GM23338 (cell line): ENCODE measurements around the gene TTC39A. TPM values are rescaled to one million over a fixed set of nuclear protein-coding genes. Genes with fewer than 3 reads are reported as not detected.
A peak's percentile ranks its signal among the peaks of the same experiment; 100 is the strongest.

Experiments
- ATAC-seq: fragments of 200-7000 bp; cut with Tn5 transposase; 3 replicates; pipeline ENCODE4 v1.9.1; 2020
- DNase-seq: peaks from one replicate; pipeline ENCODE4 v3.0.0-alpha.2; 2015; ENCODE audit warnings: low spot score
- H2AFZ ChIP-seq: fragments of 200-600 bp; sonication (generic); 2 replicates; pipeline ENCODE4 v1.8.0; 2016; ENCODE audit warnings: antibody characterized with exemption, mild to moderate bottlenecking, moderate library complexity
- H3F3A ChIP-seq: fragments of 200-600 bp; sonication (generic); replicated peaks from 2 replicates; pipeline ENCODE4 v1.8.0; 2017; ENCODE audit warnings: antibody characterized with exemption, mixed run types, low read depth
- H3K27ac ChIP-seq: fragments of 200-600 bp; sonication (generic); 2 replicates; pipeline ENCODE4 v1.6.1; 2016; ENCODE audit warnings: low read depth
- H3K27me3 ChIP-seq: fragments of 200-600 bp; sonication (generic); 2 replicates; pipeline ENCODE4 v1.8.0; 2016; ENCODE audit warnings: mild to moderate bottlenecking, mixed run types, moderate library complexity; ENCODE audit not compliant: insufficient read depth
- H3K36me3 ChIP-seq: fragments of 200-600 bp; sonication (generic); 2 replicates; pipeline ENCODE4 v1.8.0; 2016; ENCODE audit warnings: mild to moderate bottlenecking; ENCODE audit not compliant: insufficient read depth
- H3K4me1 ChIP-seq: fragments of 200-600 bp; sonication (generic); 2 replicates; pipeline ENCODE4 v1.8.0; 2016; ENCODE audit warnings: mild to moderate bottlenecking, moderate library complexity; ENCODE audit not compliant: insufficient read depth
- H3K4me2 ChIP-seq: fragments of 200-600 bp; sonication (generic); 2 replicates; pipeline ENCODE4 v1.7.1; 2017; ENCODE audit warnings: mixed run types
- H3K4me3 ChIP-seq: fragments of 200-600 bp; sonication (generic); 2 replicates; pipeline ENCODE4 v1.6.1; 2016; ENCODE audit warnings: mixed run types
- H3K79me2 ChIP-seq: fragments of 200-600 bp; sonication (generic); replicated peaks from 2 replicates; pipeline ENCODE4 v1.8.0; 2017; ENCODE audit warnings: mild to moderate bottlenecking; ENCODE audit not compliant: insufficient read depth
- H3K9me2 ChIP-seq: fragments of 200-600 bp; sonication (generic); 2 replicates; pipeline ENCODE4 v1.8.0; 2017; ENCODE audit not compliant: insufficient read depth
- H4K20me1 ChIP-seq: fragments of 200-600 bp; sonication (generic); replicated peaks from 2 replicates; pipeline ENCODE4 v1.8.0; 2017; ENCODE audit warnings: mild to moderate bottlenecking; ENCODE audit not compliant: insufficient read depth
- H3K27ac Mint-ChIP-seq: 2 replicates; pipeline ENCODE4 v1.8.0; 2020; ENCODE audit warnings: inconsistent platforms, mild to moderate bottlenecking, moderate library complexity, mixed read lengths
- H3K27me3 Mint-ChIP-seq: 3 replicates; pipeline ENCODE4 v1.8.0; 2022; ENCODE audit warnings: low read depth, mild to moderate bottlenecking, moderate library complexity, mixed read lengths, inconsistent platforms; ENCODE audit not compliant: insufficient read depth, poor library complexity
- H3K36me3 Mint-ChIP-seq: 3 replicates; pipeline ENCODE4 v1.8.0; 2021; ENCODE audit warnings: low read depth, mild to moderate bottlenecking, inconsistent platforms, moderate library complexity, mixed read lengths
- H3K4me1 Mint-ChIP-seq: 3 replicates; pipeline ENCODE4 v1.8.0; 2020; ENCODE audit warnings: mild to moderate bottlenecking, inconsistent platforms, mixed read lengths
- H3K4me3 Mint-ChIP-seq: 3 replicates; pipeline ENCODE4 v1.8.0; 2021; ENCODE audit warnings: moderate library complexity, mild to moderate bottlenecking, inconsistent platforms, mixed read lengths
- H3K9me3 Mint-ChIP-seq: 3 replicates; pipeline ENCODE4 v1.8.0; 2020; ENCODE audit warnings: moderate library complexity, mild to moderate bottlenecking, inconsistent platforms, mixed read lengths
- CREB1 ChIP-seq: fragments of 250-450 bp; sonication (Bioruptor Pico); IDR thresholded peaks from 2 replicates; pipeline ENCODE4 v1.5.0; 2020; ENCODE audit warnings: low read depth, mild to moderate bottlenecking, moderate library complexity
- ETS1 ChIP-seq: IDR thresholded peaks from 2 replicates; pipeline ENCODE4 v1.6.1; 2016; ENCODE audit warnings: antibody characterized with exemption
- EZH2 ChIP-seq: fragments of 200-600 bp; sonication (generic); IDR thresholded peaks from one replicate; pipeline ENCODE4 v1.8.0; 2017; ENCODE audit warnings: antibody characterized with exemption, mild to moderate bottlenecking, low read depth; ENCODE audit not compliant: unreplicated experiment
- EZH2phosphoT487 ChIP-seq: fragments of 200-600 bp; sonication (generic); IDR thresholded peaks from one replicate; pipeline ENCODE4 v1.8.1; 2018; ENCODE audit warnings: antibody characterized with exemption; ENCODE audit not compliant: unreplicated experiment
- JUNB ChIP-seq: IDR thresholded peaks from one replicate; pipeline ENCODE4 v1.6.1; 2016; ENCODE audit warnings: antibody characterized with exemption; ENCODE audit not compliant: unreplicated experiment
- NANOG ChIP-seq: IDR thresholded peaks from 2 replicates; pipeline ENCODE4 v1.6.1; 2016; ENCODE audit warnings: antibody characterized with exemption, borderline replicate concordance
- POLR2AphosphoS5 ChIP-seq: IDR thresholded peaks from 2 replicates; pipeline ENCODE4 v1.6.1; 2016; ENCODE audit warnings: antibody characterized with exemption, low read depth
- REST ChIP-seq: IDR thresholded peaks from one replicate; pipeline ENCODE4 v1.6.1; 2018; ENCODE audit warnings: antibody characterized with exemption; ENCODE audit not compliant: unreplicated experiment
- STAT1 ChIP-seq: IDR thresholded peaks from one replicate; pipeline ENCODE4 v1.6.1; 2016; ENCODE audit warnings: antibody characterized with exemption; ENCODE audit not compliant: unreplicated experiment
- ZNF114 ChIP-seq: fragments of 250-450 bp; sonication (Bioruptor Pico); IDR thresholded peaks from 2 replicates; pipeline ENCODE4 v1.5.0; 2020; ENCODE audit warnings: mild to moderate bottlenecking, moderate library complexity
- ZNF331 ChIP-seq: fragments of 250-450 bp; sonication (Bioruptor Pico); IDR thresholded peaks from 2 replicates; pipeline ENCODE4 v1.5.0; 2020; ENCODE audit warnings: low read depth, mild to moderate bottlenecking, moderate library complexity
- polyA plus RNA-seq: library from polyadenylated mRNA; unstranded; fragments of >200 nt; fragmentation: Nextera tagmentation; extraction: Ambion mirVana; gene quantifications from 2 replicates; pipeline ENCODE4 v1.2.1, GENCODE V29; 2016
- total RNA-seq: library from RNA; depleted of rRNA; stranded (reverse); fragments of >200 nt; shearing (Covaris generic); gene quantifications from 2 replicates; pipeline ENCODE4 v1.2.3, GENCODE V29; 2014
- TF ChIP-seq, protein P1 (sequence below), 2 experiments: fragments of 200-600 bp in 1 of 2; sonication (generic) in 1 of 2; conservative IDR thresholded peaks; 2 replicates each; pipeline versions ENCODE4 v1.5.1 to v1.6.1; 2016 to 2017; ENCODE audit warnings: antibody characterized with exemption in 2 of 2, low read depth in 2 of 2, mild to moderate bottlenecking in 2 of 2, moderate library complexity in 1 of 2
- TF ChIP-seq, protein P2 (sequence below): fragments of 250-450 bp; sonication (Bioruptor Pico); IDR thresholded peaks from 2 replicates; pipeline ENCODE4 v1.5.0; 2020; ENCODE audit warnings: mild to moderate bottlenecking, moderate library complexity

TTC39A gene
- total and polyA plus RNA-seq, 2 experiments from 2014 or later: 2.3 to 7.1 TPM

- Histone ChIP-seq H3K4me2 (peak overlapping the region; percentile 78), H4K20me1 (no peaks in the 10 kb centered on the region), H3K27ac (no peak overlapping the region), H3K79me2 (no peaks in the 10 kb centered on the region), H3K36me3 (no peaks in the 10 kb centered on the region), H3K4me1 (peaks cover 24% of the 10 kb centered on the region; the same call in 1 of the 2 replicates), H2AFZ (peak overlapping the region; percentile 89; the same call in 1 of the 2 replicates), H3K4me3 (peak overlapping the region; percentile 57), H3K27me3 (peaks cover 24% of the 10 kb centered on the region), H3F3A (no peaks in the 10 kb centered on the region), H3K9me2 (no peaks in the 10 kb centered on the region)
- no peak overlapping the region for H3K27ac Mint-ChIP-seq
- H3K4me3 Mint-ChIP-seq: peak overlapping the region; percentile 72
- no peaks in the 10 kb centered on the region for H3K36me3 Mint-ChIP-seq
- H3K9me3 Mint-ChIP-seq: no peaks in the 10 kb centered on the region
- ATAC-seq (peak; percentile 12; the same call in 2 of the 3 replicates), DNase-seq (no peak)
- peaks cover 15% of the 10 kb centered on the region for H3K27me3 Mint-ChIP-seq
- H3K4me1 Mint-ChIP-seq: peaks cover 21% of the 10 kb centered on the region
- TF ChIP-seq, protein P1, sequence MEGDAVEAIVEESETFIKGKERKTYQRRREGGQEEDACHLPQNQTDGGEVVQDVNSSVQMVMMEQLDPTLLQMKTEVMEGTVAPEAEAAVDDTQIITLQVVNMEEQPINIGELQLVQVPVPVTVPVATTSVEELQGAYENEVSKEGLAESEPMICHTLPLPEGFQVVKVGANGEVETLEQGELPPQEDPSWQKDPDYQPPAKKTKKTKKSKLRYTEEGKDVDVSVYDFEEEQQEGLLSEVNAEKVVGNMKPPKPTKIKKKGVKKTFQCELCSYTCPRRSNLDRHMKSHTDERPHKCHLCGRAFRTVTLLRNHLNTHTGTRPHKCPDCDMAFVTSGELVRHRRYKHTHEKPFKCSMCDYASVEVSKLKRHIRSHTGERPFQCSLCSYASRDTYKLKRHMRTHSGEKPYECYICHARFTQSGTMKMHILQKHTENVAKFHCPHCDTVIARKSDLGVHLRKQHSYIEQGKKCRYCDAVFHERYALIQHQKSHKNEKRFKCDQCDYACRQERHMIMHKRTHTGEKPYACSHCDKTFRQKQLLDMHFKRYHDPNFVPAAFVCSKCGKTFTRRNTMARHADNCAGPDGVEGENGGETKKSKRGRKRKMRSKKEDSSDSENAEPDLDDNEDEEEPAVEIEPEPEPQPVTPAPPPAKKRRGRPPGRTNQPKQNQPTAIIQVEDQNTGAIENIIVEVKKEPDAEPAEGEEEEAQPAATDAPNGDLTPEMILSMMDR (conservative IDR thresholded peaks at IDR 0.05; ENCODE audit: low read depth in 2 of 2): no peak
- TF ChIP-seq NANOG (no peak), EZH2phosphoT487 (no peak), EZH2 (no peak), ZNF331 (CRISPR knock-in tag) (no peak), REST (no peak), POLR2AphosphoS5 (no peak), JUNB (no peak), ETS1 (no peak), CREB1 (CRISPR knock-in tag) (no peak), ZNF114 (CRISPR knock-in tag) (no peak), STAT1 (no peak)
- TF ChIP-seq, protein P2, sequence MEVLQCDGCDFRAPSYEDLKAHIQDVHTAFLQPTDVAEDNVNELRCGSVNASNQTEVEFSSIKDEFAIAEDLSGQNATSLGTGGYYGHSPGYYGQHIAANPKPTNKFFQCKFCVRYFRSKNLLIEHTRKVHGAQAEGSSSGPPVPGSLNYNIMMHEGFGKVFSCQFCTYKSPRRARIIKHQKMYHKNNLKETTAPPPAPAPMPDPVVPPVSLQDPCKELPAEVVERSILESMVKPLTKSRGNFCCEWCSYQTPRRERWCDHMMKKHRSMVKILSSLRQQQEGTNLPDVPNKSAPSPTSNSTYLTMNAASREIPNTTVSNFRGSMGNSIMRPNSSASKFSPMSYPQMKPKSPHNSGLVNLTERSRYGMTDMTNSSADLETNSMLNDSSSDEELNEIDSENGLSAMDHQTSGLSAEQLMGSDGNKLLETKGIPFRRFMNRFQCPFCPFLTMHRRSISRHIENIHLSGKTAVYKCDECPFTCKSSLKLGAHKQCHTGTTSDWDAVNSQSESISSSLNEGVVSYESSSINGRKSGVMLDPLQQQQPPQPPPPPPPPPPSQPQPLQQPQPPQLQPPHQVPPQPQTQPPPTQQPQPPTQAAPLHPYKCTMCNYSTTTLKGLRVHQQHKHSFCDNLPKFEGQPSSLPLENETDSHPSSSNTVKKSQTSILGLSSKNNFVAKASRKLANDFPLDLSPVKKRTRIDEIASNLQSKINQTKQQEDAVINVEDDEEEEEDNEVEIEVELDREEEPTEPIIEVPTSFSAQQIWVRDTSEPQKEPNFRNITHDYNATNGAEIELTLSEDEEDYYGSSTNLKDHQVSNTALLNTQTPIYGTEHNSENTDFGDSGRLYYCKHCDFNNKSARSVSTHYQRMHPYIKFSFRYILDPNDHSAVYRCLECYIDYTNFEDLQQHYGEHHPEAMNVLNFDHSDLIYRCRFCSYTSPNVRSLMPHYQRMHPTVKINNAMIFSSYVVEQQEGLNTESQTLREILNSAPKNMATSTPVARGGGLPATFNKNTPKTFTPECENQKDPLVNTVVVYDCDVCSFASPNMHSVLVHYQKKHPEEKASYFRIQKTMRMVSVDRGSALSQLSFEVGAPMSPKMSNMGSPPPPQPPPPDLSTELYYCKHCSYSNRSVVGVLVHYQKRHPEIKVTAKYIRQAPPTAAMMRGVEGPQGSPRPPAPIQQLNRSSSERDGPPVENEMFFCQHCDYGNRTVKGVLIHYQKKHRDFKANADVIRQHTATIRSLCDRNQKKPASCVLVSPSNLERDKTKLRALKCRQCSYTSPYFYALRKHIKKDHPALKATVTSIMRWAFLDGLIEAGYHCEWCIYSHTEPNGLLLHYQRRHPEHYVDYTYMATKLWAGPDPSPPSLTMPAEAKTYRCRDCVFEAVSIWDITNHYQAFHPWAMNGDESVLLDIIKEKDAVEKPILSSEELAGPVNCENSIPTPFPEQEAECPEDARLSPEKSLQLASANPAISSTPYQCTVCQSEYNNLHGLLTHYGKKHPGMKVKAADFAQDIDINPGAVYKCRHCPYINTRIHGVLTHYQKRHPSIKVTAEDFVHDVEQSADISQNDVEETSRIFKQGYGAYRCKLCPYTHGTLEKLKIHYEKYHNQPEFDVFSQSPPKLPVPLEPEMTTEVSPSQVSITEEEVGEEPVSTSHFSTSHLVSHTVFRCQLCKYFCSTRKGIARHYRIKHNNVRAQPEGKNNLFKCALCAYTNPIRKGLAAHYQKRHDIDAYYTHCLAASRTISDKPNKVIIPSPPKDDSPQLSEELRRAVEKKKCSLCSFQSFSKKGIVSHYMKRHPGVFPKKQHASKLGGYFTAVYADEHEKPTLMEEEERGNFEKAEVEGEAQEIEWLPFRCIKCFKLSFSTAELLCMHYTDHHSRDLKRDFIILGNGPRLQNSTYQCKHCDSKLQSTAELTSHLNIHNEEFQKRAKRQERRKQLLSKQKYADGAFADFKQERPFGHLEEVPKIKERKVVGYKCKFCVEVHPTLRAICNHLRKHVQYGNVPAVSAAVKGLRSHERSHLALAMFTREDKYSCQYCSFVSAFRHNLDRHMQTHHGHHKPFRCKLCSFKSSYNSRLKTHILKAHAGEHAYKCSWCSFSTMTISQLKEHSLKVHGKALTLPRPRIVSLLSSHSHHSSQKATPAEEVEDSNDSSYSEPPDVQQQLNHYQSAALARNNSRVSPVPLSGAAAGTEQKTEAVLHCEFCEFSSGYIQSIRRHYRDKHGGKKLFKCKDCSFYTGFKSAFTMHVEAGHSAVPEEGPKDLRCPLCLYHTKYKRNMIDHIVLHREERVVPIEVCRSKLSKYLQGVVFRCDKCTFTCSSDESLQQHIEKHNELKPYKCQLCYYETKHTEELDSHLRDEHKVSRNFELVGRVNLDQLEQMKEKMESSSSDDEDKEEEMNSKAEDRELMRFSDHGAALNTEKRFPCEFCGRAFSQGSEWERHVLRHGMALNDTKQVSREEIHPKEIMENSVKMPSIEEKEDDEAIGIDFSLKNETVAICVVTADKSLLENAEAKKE (CRISPR knock-in tag): no peak
Observed at GRCh38 chr1:51329443-51330325, 678 bp downstream of the TTC39A start.
